ENCODE results near the gene GNG12. TPM values are rescaled to one million over a fixed set of nuclear protein-coding genes. Genes with fewer than 3 reads are reported as not detected.

GNG12 gene
- polyA plus RNA-seq, 1 donor: 105 TPM

DNA sequence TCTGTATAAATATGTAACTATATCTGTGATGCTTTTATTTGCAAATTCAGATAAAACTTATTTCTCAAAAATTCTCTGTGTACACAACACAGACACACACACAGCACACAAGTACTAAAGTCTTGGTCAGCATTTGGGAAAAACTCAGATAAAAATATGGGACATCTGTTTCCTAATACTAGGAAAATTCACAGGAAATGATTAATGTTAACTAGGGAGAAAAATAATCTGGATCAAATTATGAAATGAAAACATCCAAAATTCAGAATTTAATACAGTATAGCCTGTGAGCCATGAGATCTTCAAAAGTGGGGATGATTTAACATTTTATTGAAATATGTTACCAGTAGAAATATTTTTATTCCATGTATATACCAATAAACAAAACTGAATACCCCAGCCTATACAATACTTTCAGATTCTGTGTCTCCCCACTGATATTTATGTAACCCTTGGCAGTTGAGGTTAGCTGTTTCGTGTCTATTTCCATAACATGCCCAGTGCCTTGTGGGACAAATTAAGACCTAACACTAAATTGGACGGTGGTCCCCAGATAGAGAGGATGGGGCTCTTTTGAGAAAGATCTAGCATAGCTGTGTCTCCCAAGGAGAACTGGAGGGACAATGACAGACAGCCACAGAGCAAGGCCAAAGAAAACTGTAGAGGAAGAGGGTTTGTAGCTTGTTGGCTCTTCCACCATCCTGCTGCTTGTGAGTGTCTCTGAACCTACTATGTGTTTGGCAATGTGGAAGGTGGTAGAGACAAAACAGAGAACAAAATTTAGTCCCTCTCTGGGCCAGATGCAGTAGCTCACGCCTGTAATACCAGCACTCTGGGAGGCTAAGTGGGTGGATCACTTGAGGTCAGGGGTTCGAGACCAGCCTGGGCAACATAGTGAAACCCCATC, 47.2 kb downstream of the GNG12 start:
- DNase-seq: no peak

GRCh38 chr1:67784545-67785186, 48.6 kb downstream of the GNG12 start:
- DNase-seq: no peak

GRCh38 chr1:67780637-67781036, 52.6 kb downstream of the GNG12 start:
- no peak for DNase-seq

- DNase-seq: no peak
These were observed 55.8 kb downstream of the GNG12 start for GRCh38 chr1:67777440-67777839.

- DNase-seq: no peak
These were observed 56.3 kb downstream of the GNG12 start for GRCh38 chr1:67777016-67777415.

DNA sequence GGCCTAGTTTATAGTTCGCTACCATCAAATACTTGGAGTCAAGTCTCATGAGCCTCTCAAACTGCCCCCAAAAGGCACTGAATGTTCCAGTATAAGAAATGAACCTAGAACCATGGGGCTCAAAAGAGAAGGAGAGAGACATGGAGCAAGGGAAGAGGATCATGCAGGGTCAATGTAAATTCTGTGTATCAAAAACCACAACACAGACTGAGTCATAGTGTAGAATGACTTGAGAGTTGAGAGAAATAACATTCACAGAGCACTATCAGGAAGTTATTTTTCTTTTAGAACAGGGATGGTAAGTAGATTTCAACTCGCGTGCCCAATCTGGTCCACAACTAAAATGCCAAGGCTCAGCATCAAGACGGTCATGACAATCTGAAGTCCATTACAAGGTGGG, 59.8 kb downstream of the GNG12 start:
- DNase-seq: no peak

DNA sequence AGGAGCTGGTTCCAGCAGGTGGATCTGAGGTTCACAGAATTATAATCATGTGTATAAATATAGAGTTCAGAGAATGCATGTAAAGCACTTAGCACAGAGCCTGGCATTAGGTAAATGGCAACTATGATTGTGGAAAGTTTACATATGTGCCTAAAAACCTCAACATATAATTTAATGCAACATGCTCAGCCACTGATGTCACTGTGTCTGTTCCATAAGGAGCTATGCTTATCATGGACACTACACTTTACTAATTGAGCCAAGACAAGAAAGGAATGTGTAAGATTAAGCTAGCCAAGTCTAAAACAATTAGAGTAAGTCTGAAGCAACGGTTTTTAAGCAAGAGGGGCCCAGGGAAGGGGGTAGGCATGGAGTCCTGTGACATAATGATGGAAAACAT, 61.5 kb downstream of the GNG12 start:
- DNase-seq: no peak

- DNase-seq: no peak
These were observed 62.1 kb downstream of the GNG12 start for GRCh38 chr1:67771152-67771551.

DNA sequence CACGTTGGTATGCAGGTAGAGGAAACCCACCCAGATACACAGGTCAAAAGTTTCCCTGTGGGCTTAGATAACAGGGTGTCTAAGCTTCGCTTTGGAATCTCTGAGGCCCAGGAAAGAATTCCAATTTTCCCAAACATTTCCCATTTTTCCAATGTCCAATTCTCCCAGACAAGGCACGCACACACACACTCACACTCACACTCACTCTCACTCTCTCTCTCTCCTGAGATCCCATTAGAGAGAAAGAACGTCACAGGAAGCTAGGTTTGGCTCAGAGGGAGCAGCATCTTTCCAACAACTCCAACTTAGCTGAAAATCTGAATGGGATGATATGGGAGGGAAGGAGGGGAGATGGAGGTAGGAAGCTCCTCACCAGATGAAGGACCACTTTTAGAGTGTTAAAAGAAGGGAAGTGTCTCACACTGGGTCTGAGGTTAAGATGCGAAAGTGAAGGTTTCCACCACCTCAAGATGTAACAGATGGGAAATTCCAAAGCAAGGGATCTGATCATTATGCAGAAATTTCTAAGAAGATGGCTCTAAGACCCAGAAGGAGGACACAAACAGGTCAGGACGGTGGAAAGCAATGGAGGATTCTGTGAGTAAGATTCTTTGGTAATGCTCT, 63.5 kb downstream of the GNG12 start:
- no peak for DNase-seq

DNA sequence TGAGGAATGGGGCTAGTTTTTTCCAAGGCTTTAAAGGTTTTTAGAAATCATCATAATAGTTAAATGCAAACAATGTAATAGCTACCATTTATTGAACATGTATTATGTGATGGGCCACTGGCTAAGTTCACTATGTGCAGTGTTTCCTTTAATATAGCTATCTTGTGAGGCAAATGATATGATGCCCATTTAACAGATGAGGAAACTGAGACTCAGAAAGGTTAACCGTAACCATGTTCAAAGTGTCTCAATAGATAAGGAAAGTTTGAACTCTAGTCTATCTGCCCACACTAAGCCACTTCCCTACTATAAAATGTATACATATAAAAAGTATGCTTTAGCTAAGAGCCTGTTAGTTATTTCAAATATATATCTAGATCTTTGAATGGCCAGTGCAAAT, 64.8 kb downstream of the GNG12 start:
- no peak for DNase-seq

DNA sequence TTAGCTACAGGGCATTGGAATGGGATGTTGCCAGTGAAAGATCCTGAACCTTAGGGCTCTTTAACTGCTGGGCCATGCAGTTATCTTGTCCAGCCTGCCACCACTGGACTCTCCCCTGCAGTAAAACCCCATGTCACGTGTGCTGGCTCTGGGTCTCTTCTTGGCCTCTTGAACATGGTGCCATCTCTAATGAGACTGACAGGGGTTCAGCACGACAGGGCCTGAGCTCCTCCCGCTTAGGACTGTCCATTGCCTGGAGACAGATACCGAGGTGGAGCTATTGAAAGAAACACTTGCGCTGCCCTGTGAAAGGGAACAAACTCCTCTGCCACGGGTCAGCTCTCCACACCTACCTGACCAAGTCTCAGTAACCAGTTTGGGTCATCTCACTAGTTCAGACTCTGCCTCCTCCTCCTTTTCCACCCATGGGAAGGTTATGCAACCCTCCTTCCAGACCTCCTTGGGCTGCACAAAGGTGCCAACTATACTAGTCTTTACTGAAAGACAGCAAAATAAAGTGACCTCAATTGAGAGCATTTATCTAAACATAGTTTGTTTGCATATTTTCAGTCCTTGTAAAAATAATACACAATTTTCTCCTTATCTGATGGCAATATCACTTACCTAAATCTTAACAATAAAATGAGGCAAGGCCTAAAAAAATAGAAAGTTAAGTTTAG, 66.0 kb downstream of the GNG12 start:
- no peak for DNase-seq

GRCh38 chr1:67766141-67766978, 66.9 kb downstream of the GNG12 start:
- DNase-seq: peak; percentile 71

- DNase-seq: no peak
These were observed 68.6 kb downstream of the GNG12 start for GRCh38 chr1:67764633-67765032.

DNA sequence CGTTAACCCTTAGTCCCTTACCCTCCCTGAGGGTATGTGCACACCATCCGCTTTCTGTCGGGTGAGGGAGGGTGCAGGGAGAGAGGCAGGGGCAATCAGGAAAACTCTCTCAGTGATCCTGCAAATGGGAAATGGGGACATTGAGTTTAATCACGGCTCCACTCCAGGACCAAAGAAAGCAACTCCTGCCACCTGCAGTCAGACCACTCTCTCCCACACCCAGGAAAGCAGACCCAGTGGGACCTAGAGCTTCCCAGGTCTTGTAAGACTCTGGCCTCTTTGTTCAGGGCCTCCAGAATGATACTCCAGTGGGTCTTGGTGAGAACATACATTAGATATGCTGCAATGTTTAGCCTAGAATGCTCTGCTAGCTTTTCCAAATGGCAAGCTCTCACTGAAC, 71.5 kb downstream of the GNG12 start:
- no peak for DNase-seq

GRCh38 chr1:67761091-67761490, 72.2 kb downstream of the GNG12 start:
- no peak for DNase-seq

DNA sequence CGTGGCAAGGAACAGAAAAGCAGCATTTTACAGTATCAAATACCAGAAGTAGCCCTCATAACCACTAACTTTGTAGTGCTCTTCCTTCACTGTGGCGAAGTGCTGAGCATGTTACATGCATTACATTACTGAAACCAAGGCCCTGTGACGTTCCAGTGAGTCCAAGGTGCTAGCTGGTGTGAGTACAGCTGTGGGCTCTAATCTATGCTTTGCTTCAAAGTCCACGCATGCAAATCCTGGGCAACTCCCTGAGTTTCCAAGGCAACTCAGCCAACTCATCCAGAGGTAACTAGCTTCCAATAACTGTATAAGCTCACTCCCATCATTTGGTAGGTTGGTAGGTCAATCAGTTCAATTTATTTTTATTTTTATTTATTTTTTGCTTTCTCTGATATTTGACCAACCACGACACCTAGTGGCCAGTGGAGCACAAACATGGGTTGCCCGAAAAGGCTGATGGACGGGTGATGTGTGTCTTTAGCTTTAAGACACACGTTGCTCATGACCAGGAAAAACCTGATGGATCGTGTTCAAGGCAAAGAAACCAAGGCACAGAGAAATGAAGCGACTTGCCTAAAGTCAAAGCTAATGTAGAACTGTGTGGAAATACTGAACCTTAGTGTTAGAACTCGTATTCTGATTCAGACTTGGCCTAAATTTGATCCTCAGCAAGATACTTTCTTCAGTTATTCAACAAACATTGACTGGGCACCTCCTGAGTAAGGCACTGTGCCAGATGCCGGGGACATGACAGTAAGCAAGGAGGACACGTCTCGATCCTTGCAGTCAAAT, 73.0 kb downstream of the GNG12 start:
- DNase-seq: peak; percentile 69

DNA sequence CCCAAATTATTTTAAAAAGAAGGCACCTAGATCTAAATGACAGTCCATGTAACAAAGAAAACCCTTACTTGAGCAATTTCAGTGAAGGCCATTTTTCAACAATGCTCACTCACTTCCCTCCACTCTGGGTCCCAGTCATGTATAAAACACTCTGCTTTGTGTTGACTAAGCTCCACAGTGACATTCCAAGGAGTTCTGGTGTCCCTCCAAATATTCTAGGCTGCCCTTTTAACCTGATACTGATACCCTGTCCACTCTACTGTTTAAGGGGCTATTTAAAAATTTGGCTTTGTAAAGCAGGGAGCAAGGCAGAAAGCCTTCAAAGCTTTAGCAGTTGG, 73.6 kb downstream of the GNG12 start:
- DNase-seq: no peak

DNA sequence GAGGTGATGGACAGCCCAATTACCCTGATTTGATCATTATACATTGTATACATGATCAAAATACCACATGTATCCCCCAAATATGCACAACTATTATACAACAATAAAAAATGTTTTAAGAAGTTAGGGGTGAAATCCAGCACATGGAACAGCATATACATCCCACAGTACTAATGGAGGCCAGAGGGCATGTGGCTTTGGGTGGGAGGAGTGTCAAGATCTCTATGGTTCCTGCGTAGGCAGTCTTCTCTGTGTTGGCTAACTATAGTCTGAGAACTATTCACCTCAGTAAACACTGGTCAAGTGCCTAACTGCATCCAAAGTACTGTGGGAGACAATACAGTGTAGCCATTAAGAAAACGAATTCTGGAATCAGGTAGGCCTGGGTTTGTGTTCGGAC, 74.2 kb downstream of the GNG12 start:
- no peak for DNase-seq

DNA sequence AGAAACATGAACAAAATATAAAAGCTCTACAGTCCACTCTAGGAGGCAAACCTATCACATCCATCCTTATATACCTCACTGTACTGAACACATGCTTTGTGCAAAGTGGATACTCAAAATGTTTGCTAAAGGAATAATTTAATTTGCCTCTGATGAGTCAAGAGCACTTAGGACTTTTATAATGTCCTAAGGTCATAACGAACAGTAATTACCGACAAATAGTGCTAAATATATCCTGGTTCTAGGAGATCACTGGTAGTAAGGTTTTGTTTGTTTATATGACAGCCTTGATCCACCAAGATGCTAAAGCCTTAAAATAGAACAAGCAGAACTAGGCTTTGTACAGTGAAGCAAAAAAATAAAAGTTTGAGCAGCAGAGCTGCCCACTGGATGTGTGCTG, 77.6 kb downstream of the GNG12 start:
- no peak for DNase-seq

- DNase-seq: no peak
These were observed 78.1 kb downstream of the GNG12 start for GRCh38 chr1:67755160-67755559.

DNA sequence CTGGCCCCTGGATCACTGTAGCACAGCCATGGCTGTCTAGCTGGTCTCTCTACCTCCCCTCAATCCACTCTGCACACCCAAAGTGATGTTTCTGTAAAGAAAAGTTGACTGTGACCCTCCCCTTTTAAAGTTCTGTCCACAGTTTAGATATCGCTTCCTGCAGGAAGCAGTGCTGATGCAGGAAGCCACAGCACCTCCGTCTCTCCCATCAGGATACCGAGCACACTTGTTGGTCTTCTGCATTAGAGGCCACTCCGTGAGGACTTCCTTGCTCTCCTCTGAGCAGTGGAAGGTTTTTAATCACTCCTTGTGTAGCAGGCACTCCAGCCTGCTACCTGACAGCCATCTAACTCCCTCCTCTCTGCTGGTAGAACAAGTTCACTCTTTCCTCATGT, 78.7 kb downstream of the GNG12 start:
- DNase-seq: no peak

Data from left kidney (tissue), 2 donors.